ENCODE data around the gene MSTO1.

- no peak for TF ChIP-seq RAD21 (conservative IDR thresholded peaks at IDR 0.05 in 1 of 2, IDR thresholded peaks at IDR 0.05 in 1 of 2)
- TF ChIP-seq, protein P1, sequence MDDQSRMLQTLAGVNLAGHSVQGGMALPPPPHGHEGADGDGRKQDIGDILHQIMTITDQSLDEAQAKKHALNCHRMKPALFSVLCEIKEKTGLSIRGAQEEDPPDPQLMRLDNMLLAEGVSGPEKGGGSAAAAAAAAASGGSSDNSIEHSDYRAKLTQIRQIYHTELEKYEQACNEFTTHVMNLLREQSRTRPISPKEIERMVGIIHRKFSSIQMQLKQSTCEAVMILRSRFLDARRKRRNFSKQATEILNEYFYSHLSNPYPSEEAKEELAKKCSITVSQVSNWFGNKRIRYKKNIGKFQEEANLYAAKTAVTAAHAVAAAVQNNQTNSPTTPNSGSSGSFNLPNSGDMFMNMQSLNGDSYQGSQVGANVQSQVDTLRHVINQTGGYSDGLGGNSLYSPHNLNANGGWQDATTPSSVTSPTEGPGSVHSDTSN (IDR thresholded peaks at IDR 0.05): no peak
- no peak for TF ChIP-seq MYC (IDR thresholded peaks at IDR 0.05; ENCODE audit: borderline replicate concordance, low read length)
- no peak for TF ChIP-seq CTCF (IDR thresholded peaks at IDR 0.05)
- no peak for TF ChIP-seq POLR2A (IDR thresholded peaks at IDR 0.05; ENCODE audit: low read length)
- TF ChIP-seq, protein P2, sequence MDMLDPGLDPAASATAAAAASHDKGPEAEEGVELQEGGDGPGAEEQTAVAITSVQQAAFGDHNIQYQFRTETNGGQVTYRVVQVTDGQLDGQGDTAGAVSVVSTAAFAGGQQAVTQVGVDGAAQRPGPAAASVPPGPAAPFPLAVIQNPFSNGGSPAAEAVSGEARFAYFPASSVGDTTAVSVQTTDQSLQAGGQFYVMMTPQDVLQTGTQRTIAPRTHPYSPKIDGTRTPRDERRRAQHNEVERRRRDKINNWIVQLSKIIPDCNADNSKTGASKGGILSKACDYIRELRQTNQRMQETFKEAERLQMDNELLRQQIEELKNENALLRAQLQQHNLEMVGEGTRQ (IDR thresholded peaks at IDR 0.05): no peak
- TF ChIP-seq MAFK (IDR thresholded peaks at IDR 0.05; ENCODE audit: partially characterized antibody): no peak
- TF ChIP-seq REST (IDR thresholded peaks at IDR 0.05): no peak
Observed at GRCh38 chr1:155645648-155646047, 35.6 kb downstream of the MSTO1 start.
